AML-193 (cell line): Measurements from ENCODE around the gene HEXIM2.

Experiments
- DNase-seq, 2 experiments: peaks; one replicate each; lab custom pipeline; 2025; lab: John Stamatoyannopoulos, UW

Gene HEXIM2

DNA sequence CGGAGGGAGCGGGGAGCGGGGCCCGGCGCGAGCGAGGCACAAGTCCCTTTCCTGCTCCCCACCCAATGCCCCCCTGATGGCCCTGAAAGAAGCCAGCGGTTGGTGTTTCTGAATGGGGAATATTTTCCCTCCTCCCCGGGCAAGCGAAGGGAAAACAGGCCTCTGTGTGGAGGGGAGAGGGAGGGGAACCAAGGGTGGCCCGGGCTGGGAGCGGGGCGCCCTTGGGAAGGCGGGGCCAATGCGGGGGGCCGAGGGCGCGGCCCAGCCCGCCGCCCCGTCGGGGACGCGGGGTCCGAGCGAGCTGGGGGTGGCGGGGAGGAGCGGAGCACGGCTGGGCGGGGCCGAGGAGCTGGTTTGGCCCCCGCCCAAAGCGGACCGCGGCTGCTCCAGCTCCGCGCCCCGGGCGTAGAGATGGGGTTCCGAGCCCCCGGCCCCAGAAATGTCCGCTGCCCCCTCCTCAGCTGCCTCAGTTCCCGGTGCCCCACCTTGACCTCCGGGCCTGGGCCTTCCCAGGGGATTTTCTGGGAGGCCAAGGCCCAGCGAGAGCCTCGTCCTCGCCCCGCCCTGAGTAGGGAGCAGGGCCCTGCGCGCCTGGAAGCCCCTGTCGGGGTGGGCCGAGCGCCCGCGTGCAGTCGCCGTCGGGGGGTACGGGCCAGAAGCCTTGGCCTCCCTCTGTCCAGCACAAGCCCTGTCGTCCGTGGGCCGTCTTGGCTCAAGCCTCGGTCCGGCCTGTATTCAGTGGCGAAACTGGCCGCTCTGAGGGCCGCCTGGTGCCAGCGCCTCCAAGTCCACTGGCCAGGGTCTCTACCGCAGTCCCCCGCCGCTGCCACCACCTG lies 17.3 kb upstream of the HEXIM2 start:
- DNase-seq: no peak

DNA sequence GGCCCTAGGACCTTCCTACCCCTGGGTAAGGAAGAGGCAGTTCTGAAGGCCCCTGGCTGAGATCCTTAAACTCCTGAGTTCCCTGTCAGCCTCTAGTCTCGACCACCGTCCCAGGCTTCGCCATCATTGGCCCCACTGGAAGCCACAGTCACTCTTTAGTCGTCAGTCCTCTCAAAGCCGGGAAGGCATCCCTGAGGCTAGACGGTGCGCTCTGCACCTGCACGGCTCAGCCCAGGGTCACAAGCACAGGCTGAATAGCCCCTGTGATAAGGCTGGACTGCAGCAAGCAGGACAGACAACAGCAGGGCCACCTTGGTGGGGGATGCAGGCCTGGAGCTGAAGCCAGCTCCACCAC lies 16.7 kb upstream of the HEXIM2 start:
- DNase-seq: no peak

DNA sequence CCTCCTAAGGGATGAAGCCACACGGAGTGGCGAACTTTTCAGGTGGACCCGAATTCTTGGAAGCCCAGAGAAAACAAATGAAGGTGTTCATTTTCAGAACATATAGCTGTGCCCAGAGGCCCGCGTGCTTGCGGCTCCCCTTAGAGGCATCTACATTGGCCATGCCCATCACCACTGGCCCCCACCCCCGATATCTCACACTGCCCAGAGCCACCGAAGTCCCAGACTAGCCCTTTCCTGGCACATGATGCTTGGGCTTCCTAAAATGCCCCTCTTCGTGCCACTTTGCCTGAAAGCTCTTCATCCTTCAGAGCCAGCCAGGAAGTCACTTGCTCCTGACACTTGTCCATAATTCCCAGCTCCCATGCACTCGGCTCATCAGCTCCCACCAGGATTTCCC lies 15.5 kb upstream of the HEXIM2 start:
- no peak for DNase-seq

DNA sequence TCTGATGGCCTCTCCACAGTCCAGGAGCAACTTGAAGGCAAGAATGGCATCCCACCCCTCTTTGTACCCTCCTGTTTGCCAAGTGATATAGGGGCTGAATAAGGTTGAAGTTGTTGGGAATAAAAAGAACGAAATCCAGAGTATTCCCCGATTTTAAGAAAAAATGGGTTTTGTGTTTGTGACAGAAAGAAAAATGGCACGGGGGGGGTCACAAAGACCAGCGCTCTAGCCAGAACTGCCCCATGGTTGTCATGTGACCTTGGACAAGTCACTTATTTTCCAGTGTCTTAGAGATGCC lies 15.1 kb upstream of the HEXIM2 start:
- no peak for DNase-seq

GRCh38 chr17:45146890-45147580 lies 14.6 kb upstream of the HEXIM2 start:
- peak; percentile 82 to 90 for DNase-seq

- DNase-seq: peak; percentile 97 to 98
Measured at GRCh38 chr17:45147581-45148182, 14.0 kb upstream of the HEXIM2 start.

DNA sequence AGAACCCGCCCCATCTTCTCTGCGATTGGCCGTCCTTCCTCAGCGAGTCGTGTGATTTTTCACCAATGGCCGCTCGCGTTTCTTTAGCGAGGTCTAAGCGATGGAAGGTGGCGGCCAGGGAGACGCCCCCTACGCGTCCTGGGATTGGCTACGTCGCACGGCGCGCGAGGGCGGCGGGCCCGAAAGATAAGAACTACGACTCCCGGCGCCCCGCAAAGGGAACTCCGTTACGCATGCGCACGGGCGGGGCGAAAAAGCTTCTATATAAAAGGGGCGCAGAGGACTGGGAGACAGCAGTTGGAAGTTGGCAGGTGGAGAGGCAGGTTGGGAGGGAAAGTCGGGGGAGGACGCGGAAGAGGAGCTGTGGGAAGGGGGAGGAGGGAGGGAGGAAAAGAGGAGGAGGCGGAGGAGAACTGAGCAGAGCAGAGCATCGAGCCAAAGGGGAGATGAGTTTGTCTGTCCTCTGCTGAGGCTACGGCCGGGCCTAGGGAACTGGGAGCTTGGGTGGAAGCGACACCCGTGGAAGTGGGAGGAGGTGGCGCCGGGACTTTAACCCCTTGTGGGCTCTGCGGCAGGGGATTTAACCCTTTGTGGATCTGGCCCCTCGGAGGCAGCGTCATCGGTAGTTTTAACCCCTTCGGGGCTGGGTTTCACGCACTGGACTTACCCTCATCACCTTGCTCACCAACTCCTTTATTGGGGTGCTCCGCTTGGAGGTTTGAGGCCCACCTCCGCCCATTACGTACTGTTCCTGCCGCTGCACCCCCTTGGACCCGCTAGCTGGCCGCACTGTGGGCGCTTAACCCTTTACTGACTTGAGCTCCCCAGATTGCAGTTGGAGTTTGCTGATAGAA lies 13.3 kb upstream of the HEXIM2 start, which contains the start of gene HEXIM1:
TSS of gene HEXIM1 (plus strand) at position 293 of the 854 bp plus-strand sequence. CDS start 716 bp downstream, outside the sequence.
- peak; percentile 100 for DNase-seq

DNA sequence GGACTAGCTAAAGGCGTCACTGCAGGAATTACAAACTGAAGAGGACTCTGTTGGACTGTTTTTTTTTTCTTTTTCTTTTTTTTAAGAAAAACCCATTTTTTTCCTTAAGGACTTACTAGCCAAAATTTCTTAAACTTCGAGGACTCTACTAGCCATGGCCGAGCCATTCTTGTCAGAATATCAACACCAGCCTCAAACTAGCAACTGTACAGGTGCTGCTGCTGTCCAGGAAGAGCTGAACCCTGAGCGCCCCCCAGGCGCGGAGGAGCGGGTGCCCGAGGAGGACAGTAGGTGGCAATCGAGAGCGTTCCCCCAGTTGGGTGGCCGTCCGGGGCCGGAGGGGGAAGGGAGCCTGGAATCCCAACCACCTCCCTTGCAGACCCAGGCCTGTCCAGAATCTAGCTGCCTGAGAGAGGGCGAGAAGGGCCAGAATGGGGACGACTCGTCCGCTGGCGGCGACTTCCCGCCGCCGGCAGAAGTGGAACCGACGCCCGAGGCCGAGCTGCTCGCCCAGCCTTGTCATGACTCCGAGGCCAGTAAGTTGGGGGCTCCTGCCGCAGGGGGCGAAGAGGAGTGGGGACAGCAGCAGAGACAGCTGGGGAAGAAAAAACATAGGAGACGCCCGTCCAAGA lies 12.5 kb upstream of the HEXIM2 start:
- peak; percentile 73 to 77 for DNase-seq

DNA sequence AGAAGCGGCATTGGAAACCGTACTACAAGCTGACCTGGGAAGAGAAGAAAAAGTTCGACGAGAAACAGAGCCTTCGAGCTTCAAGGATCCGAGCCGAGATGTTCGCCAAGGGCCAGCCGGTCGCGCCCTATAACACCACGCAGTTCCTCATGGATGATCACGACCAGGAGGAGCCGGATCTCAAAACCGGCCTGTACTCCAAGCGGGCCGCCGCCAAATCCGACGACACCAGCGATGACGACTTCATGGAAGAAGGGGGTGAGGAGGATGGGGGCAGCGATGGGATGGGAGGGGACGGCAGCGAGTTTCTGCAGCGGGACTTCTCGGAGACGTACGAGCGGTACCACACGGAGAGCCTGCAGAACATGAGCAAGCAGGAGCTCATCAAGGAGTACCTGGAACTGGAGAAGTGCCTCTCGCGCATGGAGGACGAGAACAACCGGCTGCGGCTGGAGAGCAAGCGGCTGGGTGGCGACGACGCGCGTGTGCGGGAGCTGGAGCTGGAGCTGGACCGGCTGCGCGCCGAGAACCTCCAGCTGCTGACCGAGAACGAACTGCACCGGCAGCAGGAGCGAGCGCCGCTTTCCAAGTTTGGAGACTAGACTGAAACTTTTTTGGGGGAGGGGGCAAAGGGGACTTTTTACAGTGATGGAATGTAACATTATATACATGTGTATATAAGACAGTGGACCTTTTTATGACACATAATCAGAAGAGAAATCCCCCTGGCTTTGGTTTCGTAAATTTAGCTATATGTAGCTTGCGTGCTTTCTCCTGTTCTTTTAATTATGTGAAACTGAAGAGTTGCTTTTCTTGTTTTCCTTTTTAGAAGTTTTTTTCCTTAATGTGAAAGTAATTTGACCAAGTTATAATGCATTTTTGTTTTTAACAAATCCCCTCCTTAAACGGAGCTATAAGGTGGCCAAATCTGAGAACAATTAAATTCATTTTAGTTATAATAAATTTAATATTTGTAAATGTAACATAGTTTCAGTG lies 11.7 kb upstream of the HEXIM2 start:
- peak; percentile 61 to 66 for DNase-seq

- DNase-seq: peak; percentile 23 to 46
Measured at GRCh38 chr17:45150911-45151809, 10.5 kb upstream of the HEXIM2 start.

- DNase-seq: no peak
Measured at GRCh38 chr17:45155029-45155428, 6.6 kb upstream of the HEXIM2 start.

DNA sequence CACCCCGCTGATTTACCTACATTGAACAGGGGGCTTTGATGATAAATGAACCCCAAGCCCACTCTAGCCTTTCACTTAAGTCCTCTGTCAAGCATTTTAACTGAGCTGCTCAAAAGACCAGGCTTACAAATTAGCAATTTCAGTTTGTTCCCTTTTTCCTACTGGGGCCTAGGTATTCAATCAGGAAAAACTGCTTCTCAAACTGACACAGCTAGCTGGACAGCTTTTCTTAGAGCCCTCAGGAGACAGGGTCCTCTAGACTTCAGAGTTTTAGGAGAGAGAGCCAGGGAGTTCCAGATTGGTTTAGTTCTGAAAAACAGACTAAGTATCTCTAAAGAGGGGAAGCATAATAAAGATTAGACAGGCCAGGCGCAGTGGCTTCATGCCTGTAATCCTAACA lies 6.2 kb upstream of the HEXIM2 start:
- DNase-seq: no peak

DNA sequence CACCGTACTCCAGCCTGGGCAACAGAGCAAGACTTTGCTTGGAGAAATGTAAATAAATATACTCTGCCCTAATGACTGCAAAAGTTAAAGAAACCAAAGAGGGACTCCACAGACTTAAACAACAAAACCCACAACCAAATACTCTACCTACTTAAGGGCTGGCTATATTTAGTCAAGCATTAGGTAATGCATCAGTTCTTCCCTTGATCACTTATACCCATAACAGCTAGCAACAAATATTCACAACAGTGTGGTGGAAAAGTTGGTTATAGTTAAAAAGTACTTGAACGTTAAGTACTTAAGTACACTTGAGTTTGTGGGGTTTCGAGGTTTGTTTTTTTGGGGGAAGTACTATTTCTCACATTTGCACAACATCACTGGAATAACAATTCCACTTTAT lies 5.4 kb upstream of the HEXIM2 start:
- no peak for DNase-seq

GRCh38 chr17:45160447-45161287 lies 1.0 kb upstream of the HEXIM2 start:
- DNase-seq: peak; percentile 36 to 50

DNA sequence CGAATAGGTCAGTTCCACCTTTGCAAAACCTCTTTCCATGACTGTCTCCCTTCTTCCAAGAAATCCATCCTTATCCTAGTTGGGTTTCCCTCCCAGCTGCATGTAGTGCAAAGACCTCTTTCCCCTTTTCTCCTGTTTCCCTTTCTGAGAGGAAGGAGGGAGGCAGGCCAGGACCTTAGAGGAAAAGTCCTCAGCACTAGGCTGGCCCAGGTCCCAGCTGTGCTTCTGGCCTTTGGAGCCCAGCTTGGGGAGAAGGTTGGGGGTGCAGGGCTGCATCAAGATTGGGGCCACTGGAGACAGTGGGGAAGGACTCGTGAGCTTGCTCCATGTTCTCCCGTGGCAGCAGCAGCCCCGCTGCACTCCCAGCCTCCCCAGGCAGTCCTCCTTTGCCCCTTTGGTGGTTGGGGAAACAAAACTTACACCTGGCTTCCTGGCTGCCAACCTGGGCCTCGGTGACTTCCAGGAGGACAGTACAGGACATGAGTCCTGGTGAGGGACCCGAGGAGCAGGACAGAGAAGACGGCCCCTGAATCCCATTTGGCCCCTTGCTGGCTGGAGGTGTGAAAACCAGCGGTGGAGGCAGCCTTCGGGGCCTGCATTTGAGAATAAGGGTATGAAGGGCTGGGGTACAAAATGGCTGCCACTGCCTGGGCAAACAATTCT lies 481 bp downstream of the HEXIM2 start:
- DNase-seq: no peak

DNA sequence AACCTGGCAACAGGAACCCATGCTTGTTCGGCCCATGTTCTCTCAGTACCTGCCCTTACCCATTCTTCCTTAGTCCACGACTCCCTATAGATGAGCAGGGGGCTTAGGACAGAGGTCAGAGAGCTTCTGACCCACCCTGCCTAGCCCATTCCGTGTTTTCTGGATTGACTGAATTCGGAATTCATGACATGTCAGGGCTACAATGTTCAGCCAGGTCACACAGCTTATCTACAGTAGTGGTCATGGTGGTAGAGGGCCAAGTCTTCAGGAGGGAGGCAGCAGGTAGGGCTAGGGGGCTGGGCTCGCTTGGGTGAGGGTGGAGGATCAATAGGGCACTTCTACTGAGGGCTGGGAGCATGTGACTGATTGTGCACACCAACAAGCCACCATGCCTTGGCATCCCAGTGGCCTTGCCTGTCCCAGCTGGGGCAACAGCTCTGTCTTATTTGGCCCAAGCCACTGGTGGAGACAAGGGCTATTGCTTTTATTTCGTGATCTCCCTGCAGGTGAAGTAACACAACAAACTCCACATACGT lies 3.1 kb downstream of the HEXIM2 start:
- DNase-seq: no peak

DNA sequence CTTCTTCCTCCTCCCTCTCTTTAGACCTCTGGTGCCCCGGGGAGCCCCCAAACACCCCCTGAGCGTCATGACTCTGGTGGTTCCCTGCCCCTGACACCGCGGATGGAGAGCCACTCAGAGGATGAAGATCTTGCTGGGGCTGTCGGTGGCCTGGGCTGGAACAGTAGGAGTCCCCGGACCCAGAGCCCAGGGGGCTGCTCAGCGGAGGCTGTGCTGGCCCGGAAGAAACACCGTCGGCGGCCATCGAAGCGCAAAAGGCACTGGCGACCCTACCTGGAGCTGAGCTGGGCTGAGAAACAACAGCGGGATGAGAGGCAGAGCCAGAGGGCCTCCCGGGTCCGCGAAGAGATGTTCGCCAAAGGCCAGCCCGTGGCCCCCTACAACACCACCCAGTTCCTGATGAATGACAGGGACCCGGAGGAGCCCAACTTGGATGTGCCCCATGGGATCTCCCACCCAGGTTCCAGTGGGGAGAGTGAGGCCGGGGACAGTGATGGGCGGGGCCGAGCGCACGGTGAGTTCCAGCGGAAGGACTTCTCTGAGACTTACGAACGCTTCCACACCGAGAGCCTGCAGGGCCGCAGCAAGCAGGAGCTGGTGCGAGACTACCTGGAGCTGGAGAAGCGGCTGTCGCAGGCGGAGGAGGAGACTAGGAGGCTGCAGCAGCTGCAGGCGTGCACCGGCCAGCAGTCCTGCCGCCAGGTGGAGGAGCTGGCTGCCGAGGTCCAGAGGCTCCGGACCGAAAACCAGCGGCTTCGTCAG lies 7.5 kb downstream of the HEXIM2 start:
- no peak for DNase-seq
